GM18907 (cell line): ENCODE measurements around the gene TOR2A.

ENCODE experiments used
- ATAC-seq: cut with Tn5 transposase; IDR thresholded peaks from one replicate; pipeline ENCODE4 v1.9.1; 2021; ENCODE audit warnings: mild to moderate bottlenecking, moderate library complexity; ENCODE audit not compliant: unreplicated experiment

TOR2A gene

DNA sequence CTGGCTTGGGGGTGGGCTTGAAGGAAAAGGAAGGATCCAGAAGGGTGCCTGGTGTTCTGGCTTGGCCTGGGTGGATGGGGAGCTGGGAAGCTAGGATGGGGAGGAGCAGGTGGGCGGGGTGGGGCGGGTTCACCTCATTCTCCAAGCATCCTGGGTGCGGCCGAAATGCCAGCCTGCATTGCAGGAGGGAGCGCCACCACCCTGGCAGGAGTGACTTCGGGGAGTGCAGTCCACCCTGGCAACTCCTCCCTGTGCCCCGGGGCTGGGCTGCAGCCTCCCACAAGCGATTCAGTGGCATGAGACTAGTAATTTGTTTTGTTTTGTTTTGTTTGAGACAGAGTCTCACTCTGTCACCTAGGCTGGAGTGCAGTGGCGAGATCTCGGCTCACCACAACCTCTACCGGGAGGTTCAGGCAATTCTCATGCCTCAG is 13.7 kb downstream of the TOR2A start:
- no peak for ATAC-seq

- no peak for ATAC-seq
Measured at GRCh38 chr9:127720865-127721227, 14.2 kb downstream of the TOR2A start.

DNA sequence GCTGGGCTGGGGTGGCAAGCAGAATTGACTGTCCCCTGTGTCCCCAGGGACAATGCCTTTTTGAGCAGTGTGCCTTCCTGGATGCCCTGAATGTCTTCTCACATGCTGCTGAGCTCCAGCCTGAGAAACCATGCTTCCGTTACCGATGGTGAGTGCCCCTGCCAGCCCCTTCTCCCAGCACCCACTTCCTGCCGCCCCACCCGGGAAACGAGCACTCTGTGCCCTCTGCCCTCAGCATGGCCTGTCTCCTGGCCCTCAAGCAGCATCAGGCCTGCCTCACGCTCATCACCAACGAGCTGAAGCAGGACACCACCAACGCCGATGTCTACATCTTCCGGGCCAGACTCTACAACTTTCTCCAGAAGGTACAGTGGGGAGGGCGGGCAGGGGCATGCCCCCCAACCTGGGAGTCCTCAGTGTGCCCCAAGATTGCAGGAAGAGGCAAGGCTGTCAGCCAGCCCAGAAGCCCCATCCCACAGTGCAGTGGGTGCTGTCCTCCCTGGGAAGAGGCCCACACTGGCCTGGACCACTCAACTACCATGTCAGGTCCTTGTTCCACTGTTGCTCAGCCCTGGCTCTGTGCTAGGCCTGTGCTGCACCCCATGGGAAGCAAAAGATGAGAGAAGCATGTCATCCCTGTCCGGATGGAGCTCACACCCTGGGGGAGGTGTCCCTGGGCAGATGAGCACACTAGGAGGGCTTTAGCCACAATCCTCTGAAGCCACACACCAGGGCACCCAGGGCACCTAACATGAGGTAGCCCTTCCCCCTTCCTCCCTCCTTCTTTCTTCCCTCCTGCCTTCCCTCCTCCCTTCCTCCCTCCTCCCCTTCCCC is 14.8 kb downstream of the TOR2A start:
- ATAC-seq, result no peak

DNA sequence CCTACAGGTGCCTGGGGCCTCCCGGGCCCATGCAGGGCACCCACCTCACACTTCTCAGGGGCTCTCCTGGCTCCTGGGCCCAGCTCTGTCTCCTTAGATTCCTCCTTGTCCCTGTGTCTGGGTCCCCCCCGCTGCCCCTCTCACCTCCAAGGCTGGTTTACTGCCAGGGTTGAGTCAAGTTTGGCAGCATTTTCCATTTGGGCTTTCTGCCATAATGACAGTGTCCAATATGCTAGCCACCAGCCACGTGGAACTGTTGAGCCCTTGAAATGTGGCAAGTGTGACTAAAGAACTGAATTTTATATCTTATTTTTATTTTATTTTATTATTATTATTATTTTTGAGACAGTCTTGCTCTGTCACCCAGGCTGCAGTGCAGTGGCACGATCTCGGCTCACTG is 17.3 kb downstream of the TOR2A start:
- no peak for ATAC-seq

- ATAC-seq, result no peak
Measured at GRCh38 chr9:127716412-127716811, 18.7 kb downstream of the TOR2A start.

- ATAC-seq, result peak; percentile 87
Measured at GRCh38 chr9:127715470-127716337, 19.4 kb downstream of the TOR2A start, which contains the start of the genes PTRH1 and TTC16. Gene PTRH1 (minus strand): TSS chr9:127715663. CDS start chr9:127715639, 24 bp downstream. Gene TTC16 (plus strand): TSS chr9:127716079. CDS start chr9:127716146, 67 bp downstream.

- ATAC-seq, result peak; percentile 4
Measured at GRCh38 chr9:127714951-127715469, 20.1 kb downstream of the TOR2A start.

GRCh38 chr9:127714020-127714750 is 20.9 kb downstream of the TOR2A start:
- ATAC-seq, result no peak

- ATAC-seq, result no peak
Measured at GRCh38 chr9:127712867-127713266, 22.2 kb downstream of the TOR2A start.

DNA sequence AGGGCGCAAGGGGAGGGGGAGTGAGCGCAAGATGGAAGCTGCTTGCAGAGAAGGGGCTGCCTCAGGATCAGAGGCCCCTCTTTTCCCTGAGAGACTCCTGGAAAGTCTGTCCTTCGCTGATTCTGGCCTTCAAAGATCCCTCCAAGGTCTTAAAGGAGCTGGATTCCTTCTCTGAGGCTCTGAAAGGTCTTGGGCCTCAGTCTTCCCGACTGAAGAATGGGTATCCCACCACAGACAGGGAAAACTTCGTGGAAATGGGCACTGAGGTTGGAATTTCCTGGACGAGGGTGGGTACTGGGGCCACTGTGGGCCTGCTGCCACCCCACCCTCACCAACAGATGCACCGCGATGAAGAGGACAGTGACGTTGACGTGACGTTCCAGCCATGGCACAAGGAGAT is 22.7 kb downstream of the TOR2A start:
- no peak for ATAC-seq

DNA sequence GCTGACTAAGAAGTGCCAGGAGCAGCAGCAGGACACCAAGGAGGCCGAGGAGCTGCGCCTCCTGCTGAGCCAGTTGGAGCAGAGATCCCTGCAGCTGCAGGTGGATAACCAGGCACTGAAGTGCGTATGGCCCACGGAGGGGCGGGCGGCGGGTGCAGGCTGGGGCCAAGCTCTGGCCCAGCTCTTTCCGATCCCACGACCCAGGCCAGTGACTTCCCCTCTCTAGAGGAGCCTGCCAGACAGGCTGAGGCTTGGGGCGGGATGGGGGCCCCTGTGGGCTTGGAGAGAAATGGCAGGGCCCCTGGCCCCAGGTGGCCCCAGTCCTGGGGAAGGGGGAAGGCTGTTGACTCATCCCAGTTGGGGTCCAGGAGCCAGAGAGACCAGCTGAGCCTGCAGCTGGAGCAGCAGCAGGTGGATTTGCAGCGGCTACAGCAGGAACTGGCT is 23.2 kb downstream of the TOR2A start:
- ATAC-seq, result no peak

DNA sequence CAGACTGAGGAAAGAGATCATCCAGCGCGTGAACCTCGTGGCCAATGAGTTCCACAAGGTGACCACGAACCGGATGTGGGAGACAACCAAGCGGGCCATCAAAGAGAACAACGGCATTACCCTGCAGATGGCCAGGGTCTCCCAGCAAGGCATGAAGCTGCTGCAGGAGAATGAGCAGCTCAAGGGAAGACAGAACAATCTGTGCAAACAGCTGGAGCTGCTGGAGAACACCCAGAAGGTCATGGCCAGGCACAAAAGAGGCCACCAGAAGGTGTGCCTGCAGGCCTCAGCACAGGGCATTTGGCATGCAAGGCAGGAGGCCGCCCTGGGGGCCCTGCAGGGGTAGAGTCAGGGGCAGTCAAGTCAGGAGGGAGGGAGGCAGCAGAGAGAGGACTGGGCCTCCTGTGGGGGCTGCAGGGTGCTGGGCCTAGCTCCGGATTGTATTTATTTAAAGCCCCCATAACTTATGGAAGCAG is 23.8 kb downstream of the TOR2A start:
- no peak for ATAC-seq

- ATAC-seq, result no peak
Measured at GRCh38 chr9:127710204-127710783, 24.8 kb downstream of the TOR2A start.

- no peak for ATAC-seq
Measured at GRCh38 chr9:127708952-127709587, 26.0 kb downstream of the TOR2A start.

- ATAC-seq, result no peak
Measured at GRCh38 chr9:127707766-127708165, 27.3 kb downstream of the TOR2A start.

DNA sequence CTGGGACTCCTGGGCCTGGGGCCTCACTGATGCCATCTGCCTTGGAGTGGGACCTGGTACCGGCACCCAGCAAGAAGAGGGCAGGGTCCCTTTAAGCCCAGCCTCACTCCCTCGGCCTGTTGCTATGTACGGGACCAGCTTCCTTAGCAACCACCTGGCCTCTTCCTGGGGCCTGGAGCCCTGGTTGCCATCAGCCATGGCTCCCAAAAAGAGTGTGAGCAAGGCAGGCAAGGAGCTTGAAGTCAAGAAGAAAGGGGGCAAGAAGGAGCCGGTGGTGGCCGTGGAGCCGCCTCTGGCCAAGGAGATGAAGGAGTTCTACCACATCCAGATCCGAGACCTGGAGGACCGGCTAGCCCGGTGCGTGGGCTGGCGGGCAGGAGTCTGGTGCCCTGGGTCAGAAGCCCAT is 28.3 kb downstream of the TOR2A start, which contains the start of gene CFAP157:
Gene CFAP157, plus strand, starts transcription at position 153 of the 406 bp plus-strand sequence. Its CDS starts 44 bp downstream, at position 197.
- no peak for ATAC-seq

DNA sequence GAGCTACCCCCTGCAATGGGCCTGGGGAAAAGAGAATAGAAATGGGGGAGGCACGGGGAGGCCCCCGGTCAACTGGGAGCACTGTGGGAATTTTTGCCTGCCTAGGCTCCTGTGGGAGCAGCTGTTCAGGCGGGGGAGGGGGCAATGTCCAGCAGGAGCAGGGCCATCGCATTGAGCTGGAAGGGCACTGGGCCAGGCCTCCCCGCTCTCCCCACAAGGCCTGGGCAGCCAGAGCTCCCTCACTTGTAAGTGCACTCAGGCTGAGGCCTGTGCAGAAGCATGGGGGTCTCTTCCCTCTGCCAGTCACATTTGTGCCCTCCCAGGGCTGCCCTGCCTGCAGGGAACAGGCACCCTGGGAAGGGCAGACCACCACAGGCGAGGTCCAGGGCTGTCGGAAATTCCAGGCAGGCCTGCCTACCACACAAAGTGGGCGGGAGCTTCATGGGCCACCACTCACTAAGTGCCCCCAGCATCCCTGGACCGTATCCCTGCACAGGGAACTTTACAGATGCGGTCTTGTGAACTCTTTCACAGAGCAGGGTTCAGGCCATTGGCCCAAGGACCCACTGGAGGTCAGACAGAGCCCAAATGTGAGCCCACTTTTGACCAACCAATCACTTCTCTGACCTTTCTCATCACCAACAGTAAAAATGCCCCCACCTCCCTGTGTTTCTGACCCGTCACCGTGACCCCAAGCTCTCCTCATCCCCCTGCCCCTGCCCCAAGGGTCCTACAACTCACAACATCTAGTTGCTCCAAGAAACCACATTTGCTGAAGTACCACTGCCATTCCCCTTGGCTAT is 29.3 kb downstream of the TOR2A start:
- ATAC-seq, result no peak

DNA sequence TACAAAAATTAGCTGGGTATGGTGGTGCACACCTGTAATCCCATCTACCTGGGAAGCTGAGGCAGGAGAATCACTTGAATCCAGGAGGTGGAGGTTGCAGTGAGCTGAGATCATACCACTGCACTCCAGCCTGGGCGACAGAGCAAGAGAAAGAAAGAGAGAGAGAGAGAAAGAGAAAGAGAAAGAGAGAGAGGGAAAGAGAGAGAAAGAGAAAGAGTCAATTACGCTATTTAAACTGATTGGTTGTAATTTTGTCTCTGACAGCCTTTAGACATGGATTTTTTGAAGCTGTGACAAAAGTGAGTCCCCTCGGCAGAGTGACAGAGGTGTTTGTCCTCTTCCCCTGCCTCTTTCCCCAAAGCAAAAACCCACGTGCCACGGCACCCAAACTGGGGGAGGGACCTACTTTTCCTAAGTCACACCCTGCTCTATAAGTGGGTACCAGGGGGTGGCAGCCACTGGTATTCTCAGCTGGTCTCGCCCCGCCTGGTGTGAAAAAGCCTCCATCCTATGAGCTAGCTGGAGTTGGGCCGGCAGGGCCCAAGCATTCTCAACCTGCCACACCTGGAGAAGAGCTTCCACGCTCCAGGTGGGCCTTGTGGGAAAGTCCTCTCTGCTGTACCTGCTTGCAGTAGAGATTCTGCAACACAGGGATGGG is 31.7 kb downstream of the TOR2A start:
- ATAC-seq, result no peak
